H9 (cell line): ENCODE measurements around the gene C16orf89. TPM values are rescaled to one million over a fixed set of nuclear protein-coding genes. Genes with fewer than 3 reads are reported as not detected.

ENCODE experiments used
- DNase-seq: peaks from one replicate; pipeline ENCODE4 v3.0.0-alpha.2; 2017
- H2AFZ ChIP-seq: one replicate; pipeline ENCODE4 v1.6.1; 2013; ENCODE audit warnings: mild to moderate bottlenecking, low read length, control low read depth, moderate library complexity
- H2AK5ac ChIP-seq: 2 replicates; pipeline ENCODE4 v1.6.1; 2013; ENCODE audit warnings: low read length, control low read depth, mixed read lengths; ENCODE audit not compliant: insufficient read length
- H2BK120ac ChIP-seq: one replicate; pipeline ENCODE4 v1.6.1; 2013; ENCODE audit warnings: low read depth, mild to moderate bottlenecking, low read length, control low read depth, inconsistent platforms; ENCODE audit not compliant: poor library complexity, severe bottlenecking
- H2BK12ac ChIP-seq: 2 replicates; pipeline ENCODE4 v1.6.1; 2013; ENCODE audit warnings: low read length, control low read depth, mixed read lengths, low read depth; ENCODE audit not compliant: insufficient read length
- H2BK15ac ChIP-seq: 2 replicates; pipeline ENCODE4 v1.6.1; 2013; ENCODE audit warnings: low read depth, low read length, control low read depth
- H2BK20ac ChIP-seq: one replicate; pipeline ENCODE4 v1.6.1; 2013; ENCODE audit warnings: low read depth, mild to moderate bottlenecking, low read length, control low read depth, inconsistent platforms; ENCODE audit not compliant: poor library complexity, severe bottlenecking
- H2BK5ac ChIP-seq: 2 replicates; pipeline ENCODE4 v1.6.1; 2013; ENCODE audit warnings: low read length, control low read depth, mixed read lengths; ENCODE audit not compliant: insufficient read length
- H3K14ac ChIP-seq: 2 replicates; pipeline ENCODE4 v1.6.1; 2013; ENCODE audit warnings: low read length, control low read depth; ENCODE audit not compliant: insufficient read depth
- H3K18ac ChIP-seq: 2 replicates; pipeline ENCODE4 v1.6.1; 2013; ENCODE audit warnings: low read depth, mild to moderate bottlenecking, mixed read lengths, low read length, control low read depth; ENCODE audit not compliant: insufficient read length
- H3K23ac ChIP-seq: 2 replicates; pipeline ENCODE4 v1.6.1; 2013; ENCODE audit warnings: low read length, control low read depth, mixed read lengths, low read depth; ENCODE audit not compliant: insufficient read length
- H3K23me2 ChIP-seq: 2 replicates; pipeline ENCODE4 v1.6.1; 2013; ENCODE audit warnings: low read depth, mild to moderate bottlenecking, mixed read lengths, low read length, control low read depth; ENCODE audit not compliant: insufficient read length, poor library complexity, severe bottlenecking
- H3K27ac ChIP-seq: 2 replicates; pipeline ENCODE4 v1.5.1; 2013; ENCODE audit warnings: low read length, control low read depth, mixed read lengths, low read depth; ENCODE audit not compliant: insufficient read length
- H3K27me3 ChIP-seq: 2 replicates; pipeline ENCODE4 v1.6.1; 2013; ENCODE audit warnings: low read length, control low read depth, inconsistent platforms; ENCODE audit not compliant: insufficient read depth
- H3K4ac ChIP-seq: 2 replicates; pipeline ENCODE4 v1.6.1; 2013; ENCODE audit warnings: low read depth, mild to moderate bottlenecking, control low read depth, inconsistent platforms, low read length, moderate library complexity
- H3K4me1 ChIP-seq: 2 replicates; pipeline ENCODE4 v1.6.1; 2013; ENCODE audit warnings: low read length, control low read depth, inconsistent platforms; ENCODE audit not compliant: insufficient read depth
- H3K4me2 ChIP-seq: 2 replicates; pipeline ENCODE4 v1.6.1; 2013; ENCODE audit warnings: low read length, control low read depth, mixed read lengths; ENCODE audit not compliant: insufficient read length, insufficient read depth
- H3K56ac ChIP-seq: 2 replicates; pipeline ENCODE4 v1.6.1; 2013; ENCODE audit warnings: low read depth, mild to moderate bottlenecking, mixed read lengths, low read length, control low read depth; ENCODE audit not compliant: insufficient read length
- H3K79me1 ChIP-seq: 2 replicates; pipeline ENCODE4 v1.6.1; 2013; ENCODE audit warnings: low read depth, mild to moderate bottlenecking, moderate library complexity, low read length, control low read depth, inconsistent platforms; ENCODE audit not compliant: insufficient read depth, poor library complexity, severe bottlenecking
- H3K79me2 ChIP-seq: 2 replicates; pipeline ENCODE4 v1.6.1; 2013; ENCODE audit warnings: low read length, control low read depth, inconsistent platforms; ENCODE audit not compliant: insufficient read depth
- H3K9ac ChIP-seq: 2 replicates; pipeline ENCODE4 v1.6.1; 2013; ENCODE audit warnings: low read length, control low read depth, mixed read lengths; ENCODE audit not compliant: insufficient read length; ENCODE audit errors: extremely low read depth
- H3K9me3 ChIP-seq: one replicate; pipeline ENCODE4 v1.6.1; 2013; ENCODE audit warnings: low read depth, low read length, inconsistent platforms; ENCODE audit not compliant: control insufficient read depth
- H3T11ph ChIP-seq: one replicate; pipeline ENCODE4 v1.6.1; 2013; ENCODE audit warnings: mild to moderate bottlenecking, low read length, control low read depth, inconsistent platforms
- H4K20me1 ChIP-seq: one replicate; pipeline ENCODE4 v1.6.1; 2013; ENCODE audit not compliant: control insufficient read depth, insufficient read length, insufficient read depth
- H4K5ac ChIP-seq: 2 replicates; pipeline ENCODE4 v1.6.1; 2013; ENCODE audit warnings: low read depth, mild to moderate bottlenecking, mixed read lengths, low read length, control low read depth; ENCODE audit not compliant: insufficient read length
- H4K8ac ChIP-seq: replicated peaks from 2 replicates; pipeline ENCODE4 v1.6.1; 2013; ENCODE audit warnings: low read length, control low read depth, mixed read lengths, low read depth; ENCODE audit not compliant: insufficient read length
- H4K91ac ChIP-seq: 2 replicates; pipeline ENCODE4 v1.6.1; 2013; ENCODE audit warnings: low read depth, mild to moderate bottlenecking, moderate library complexity, mixed read lengths, low read length, control low read depth; ENCODE audit not compliant: insufficient read length
- H3K27ac Mint-ChIP-seq, 3 experiments: 2 replicates in 2 of 3; 3 replicates in 1 of 3; pipeline ENCODE4 v1.8.0; 2020 to 2021; ENCODE audit warnings: mixed read lengths in 3 of 3, mild to moderate bottlenecking in 1 of 3, moderate library complexity in 1 of 3
- H3K27me3 Mint-ChIP-seq: 2 replicates; pipeline ENCODE4 v1.8.0; 2021; ENCODE audit warnings: low read depth, mild to moderate bottlenecking, moderate library complexity, mixed read lengths
- H3K36me3 Mint-ChIP-seq, 3 experiments: 2 replicates in 2 of 3; 3 replicates in 1 of 3; pipeline ENCODE4 v1.8.0; 2020 to 2021; ENCODE audit warnings: low read depth in 3 of 3, mixed read lengths in 3 of 3; ENCODE audit not compliant: insufficient read depth in 1 of 3
- H3K4me1 Mint-ChIP-seq, 2 experiments: 2 replicates each; pipeline ENCODE4 v1.8.0; 2020; ENCODE audit warnings: mixed read lengths in 2 of 2
- H3K4me3 Mint-ChIP-seq, 2 experiments: 2 replicates in 1 of 2; 3 replicates in 1 of 2; pipeline ENCODE4 v1.8.0; 2020 to 2021; ENCODE audit warnings: mild to moderate bottlenecking in 2 of 2, mixed read lengths in 2 of 2, moderate library complexity in 1 of 2
- H3K9me3 Mint-ChIP-seq, 2 experiments: 2 replicates in 1 of 2; 3 replicates in 1 of 2; pipeline ENCODE4 v1.8.0; 2020; ENCODE audit warnings: mild to moderate bottlenecking in 2 of 2, mixed read lengths in 2 of 2, moderate library complexity in 1 of 2
- WGBS: extraction: QIAGEN DNeasy Blood & Tissue Kit; methylation state at CpG from one replicate; pipeline ENCODE4 v1.1.7; 2013; ENCODE audit warnings: missing lambda C conversion rate, low lambda C conversion rate, mixed read lengths; ENCODE audit not compliant: insufficient read length; ENCODE audit errors: extremely low coverage; 5-methylcytosine and 5-hydroxymethylcytosine counted together
- total RNA-seq: library from RNA; stranded (reverse); gene quantifications from 2 replicates; pipeline ENCODE4 v1.2.1, GENCODE V29; 2021
- TF ChIP-seq, protein P1 (sequence below): fragments of 200-600 bp; sonication (generic); conservative IDR thresholded peaks from 3 replicates; pipeline ENCODE4 v1.8.0; 2021; ENCODE audit warnings: antibody characterized with exemption, mild to moderate bottlenecking

The C16orf89 gene
- total RNA-seq, 1 experiment from 2014 or later = 2.5 TPM

GRCh38 chr16:5069048-5069447 lies 3.3 kb upstream of the C16orf89 start:
- no peaks in the 10 kb centered on the region; a peak in 2 of 7 replicates for H3K36me3 Mint-ChIP-seq
- no peaks in the 10 kb centered on the region for H3K4me1 ChIP-seq
- H3K4me1 Mint-ChIP-seq = peaks cover 17 to 18% of the 10 kb centered on the region in 2 experiments
- no peak overlapping the region for H2BK15ac ChIP-seq
- no peak overlapping the region for H2BK12ac ChIP-seq
- TF ChIP-seq, protein P1, sequence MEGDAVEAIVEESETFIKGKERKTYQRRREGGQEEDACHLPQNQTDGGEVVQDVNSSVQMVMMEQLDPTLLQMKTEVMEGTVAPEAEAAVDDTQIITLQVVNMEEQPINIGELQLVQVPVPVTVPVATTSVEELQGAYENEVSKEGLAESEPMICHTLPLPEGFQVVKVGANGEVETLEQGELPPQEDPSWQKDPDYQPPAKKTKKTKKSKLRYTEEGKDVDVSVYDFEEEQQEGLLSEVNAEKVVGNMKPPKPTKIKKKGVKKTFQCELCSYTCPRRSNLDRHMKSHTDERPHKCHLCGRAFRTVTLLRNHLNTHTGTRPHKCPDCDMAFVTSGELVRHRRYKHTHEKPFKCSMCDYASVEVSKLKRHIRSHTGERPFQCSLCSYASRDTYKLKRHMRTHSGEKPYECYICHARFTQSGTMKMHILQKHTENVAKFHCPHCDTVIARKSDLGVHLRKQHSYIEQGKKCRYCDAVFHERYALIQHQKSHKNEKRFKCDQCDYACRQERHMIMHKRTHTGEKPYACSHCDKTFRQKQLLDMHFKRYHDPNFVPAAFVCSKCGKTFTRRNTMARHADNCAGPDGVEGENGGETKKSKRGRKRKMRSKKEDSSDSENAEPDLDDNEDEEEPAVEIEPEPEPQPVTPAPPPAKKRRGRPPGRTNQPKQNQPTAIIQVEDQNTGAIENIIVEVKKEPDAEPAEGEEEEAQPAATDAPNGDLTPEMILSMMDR = no peak
- H3T11ph ChIP-seq = no peak overlapping the region
- no peaks in the 10 kb centered on the region; the same call in 1 of the 2 replicates for H3K27me3 Mint-ChIP-seq
- H4K5ac ChIP-seq = no peak overlapping the region
- no peak overlapping the region for H3K56ac ChIP-seq
- H2BK5ac ChIP-seq = no peak overlapping the region
- no peak overlapping the region for H3K14ac ChIP-seq
- no peak overlapping the region for H3K27ac Mint-ChIP-seq
- H3K9ac ChIP-seq = no peak overlapping the region
- no peak overlapping the region for H3K23ac ChIP-seq
- H3K4me2 ChIP-seq = no peak overlapping the region
- no peak overlapping the region for H3K18ac ChIP-seq
- no peak overlapping the region for H2AFZ ChIP-seq
- no peak overlapping the region for H2BK120ac ChIP-seq
- H2AK5ac ChIP-seq = no peak overlapping the region
- H3K27ac ChIP-seq = no peak overlapping the region
- no peak for DNase-seq
- no CpG with 5 or more reads among the region's 9 CpGs for WGBS
- no peaks in the 10 kb centered on the region for H3K9me3 ChIP-seq
- no peak overlapping the region for H4K91ac ChIP-seq
- H3K79me1 ChIP-seq = peaks cover 4% of the 10 kb centered on the region
- no peak overlapping the region for H3K4me3 Mint-ChIP-seq
- no peak overlapping the region for H4K8ac ChIP-seq
- H3K23me2 ChIP-seq = peaks cover 7% of the 10 kb centered on the region
- no peaks in the 10 kb centered on the region; a peak in 2 of 5 replicates for H3K9me3 Mint-ChIP-seq
- no peaks in the 10 kb centered on the region for H3K27me3 ChIP-seq
- no peak overlapping the region for H2BK20ac ChIP-seq
- peaks cover 5% of the 10 kb centered on the region; the same call in 1 of the 2 replicates for H3K79me2 ChIP-seq
- no peaks in the 10 kb centered on the region for H4K20me1 ChIP-seq
- H3K4ac ChIP-seq = no peak overlapping the region
